HL-60 (cell line): ENCODE data around the gene CRYGD.

Experiments
- GABPA ChIP-seq: IDR thresholded peaks from 2 replicates; pipeline ENCODE4 v1.6.1; 2012; ENCODE audit warnings: low read depth
- POLR2AphosphoS5 ChIP-seq: IDR thresholded peaks from 2 replicates; pipeline ENCODE4 v1.6.1; 2012; ENCODE audit warnings: low read depth
- SPI1 ChIP-seq: IDR thresholded peaks from 2 replicates; pipeline ENCODE4 v1.6.1; 2012; ENCODE audit warnings: low read depth, mild to moderate bottlenecking, borderline replicate concordance
- TF ChIP-seq, protein P1 (sequence below): IDR thresholded peaks from one replicate; pipeline ENCODE4 v1.5.1; 2011; ENCODE audit warnings: low read length, control low read depth, inconsistent platforms; ENCODE audit not compliant: insufficient read depth
- TF ChIP-seq, protein P2 (sequence below): IDR thresholded peaks from 2 replicates; pipeline ENCODE4 v1.6.1; 2012; ENCODE audit warnings: low read depth; ENCODE audit not compliant: insufficient replicate concordance

DNA sequence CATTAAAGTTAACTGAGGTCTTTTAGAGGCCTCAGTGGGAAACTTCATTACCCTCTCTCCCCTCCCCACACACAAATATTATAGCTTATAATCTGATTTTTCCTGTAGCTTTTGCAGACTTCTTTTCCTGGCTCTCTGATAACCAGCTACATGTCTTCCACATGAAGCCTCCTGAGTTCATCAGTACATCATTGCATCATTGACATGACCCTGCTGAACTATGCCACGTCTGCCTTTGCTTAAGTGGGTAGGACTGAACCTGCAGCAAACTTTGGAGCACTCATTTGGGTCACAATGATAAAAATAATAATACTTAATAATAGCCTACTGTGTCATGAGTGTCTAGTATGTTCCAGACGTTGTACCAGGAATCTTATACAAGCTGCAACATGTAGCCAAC lies 32.1 kb upstream of the CRYGD start:
- TF ChIP-seq POLR2AphosphoS5 (no peak), SPI1 (no peak), GABPA (no peak)
- TF ChIP-seq, protein P1, sequence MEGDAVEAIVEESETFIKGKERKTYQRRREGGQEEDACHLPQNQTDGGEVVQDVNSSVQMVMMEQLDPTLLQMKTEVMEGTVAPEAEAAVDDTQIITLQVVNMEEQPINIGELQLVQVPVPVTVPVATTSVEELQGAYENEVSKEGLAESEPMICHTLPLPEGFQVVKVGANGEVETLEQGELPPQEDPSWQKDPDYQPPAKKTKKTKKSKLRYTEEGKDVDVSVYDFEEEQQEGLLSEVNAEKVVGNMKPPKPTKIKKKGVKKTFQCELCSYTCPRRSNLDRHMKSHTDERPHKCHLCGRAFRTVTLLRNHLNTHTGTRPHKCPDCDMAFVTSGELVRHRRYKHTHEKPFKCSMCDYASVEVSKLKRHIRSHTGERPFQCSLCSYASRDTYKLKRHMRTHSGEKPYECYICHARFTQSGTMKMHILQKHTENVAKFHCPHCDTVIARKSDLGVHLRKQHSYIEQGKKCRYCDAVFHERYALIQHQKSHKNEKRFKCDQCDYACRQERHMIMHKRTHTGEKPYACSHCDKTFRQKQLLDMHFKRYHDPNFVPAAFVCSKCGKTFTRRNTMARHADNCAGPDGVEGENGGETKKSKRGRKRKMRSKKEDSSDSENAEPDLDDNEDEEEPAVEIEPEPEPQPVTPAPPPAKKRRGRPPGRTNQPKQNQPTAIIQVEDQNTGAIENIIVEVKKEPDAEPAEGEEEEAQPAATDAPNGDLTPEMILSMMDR = no peak
- TF ChIP-seq, protein P2, sequence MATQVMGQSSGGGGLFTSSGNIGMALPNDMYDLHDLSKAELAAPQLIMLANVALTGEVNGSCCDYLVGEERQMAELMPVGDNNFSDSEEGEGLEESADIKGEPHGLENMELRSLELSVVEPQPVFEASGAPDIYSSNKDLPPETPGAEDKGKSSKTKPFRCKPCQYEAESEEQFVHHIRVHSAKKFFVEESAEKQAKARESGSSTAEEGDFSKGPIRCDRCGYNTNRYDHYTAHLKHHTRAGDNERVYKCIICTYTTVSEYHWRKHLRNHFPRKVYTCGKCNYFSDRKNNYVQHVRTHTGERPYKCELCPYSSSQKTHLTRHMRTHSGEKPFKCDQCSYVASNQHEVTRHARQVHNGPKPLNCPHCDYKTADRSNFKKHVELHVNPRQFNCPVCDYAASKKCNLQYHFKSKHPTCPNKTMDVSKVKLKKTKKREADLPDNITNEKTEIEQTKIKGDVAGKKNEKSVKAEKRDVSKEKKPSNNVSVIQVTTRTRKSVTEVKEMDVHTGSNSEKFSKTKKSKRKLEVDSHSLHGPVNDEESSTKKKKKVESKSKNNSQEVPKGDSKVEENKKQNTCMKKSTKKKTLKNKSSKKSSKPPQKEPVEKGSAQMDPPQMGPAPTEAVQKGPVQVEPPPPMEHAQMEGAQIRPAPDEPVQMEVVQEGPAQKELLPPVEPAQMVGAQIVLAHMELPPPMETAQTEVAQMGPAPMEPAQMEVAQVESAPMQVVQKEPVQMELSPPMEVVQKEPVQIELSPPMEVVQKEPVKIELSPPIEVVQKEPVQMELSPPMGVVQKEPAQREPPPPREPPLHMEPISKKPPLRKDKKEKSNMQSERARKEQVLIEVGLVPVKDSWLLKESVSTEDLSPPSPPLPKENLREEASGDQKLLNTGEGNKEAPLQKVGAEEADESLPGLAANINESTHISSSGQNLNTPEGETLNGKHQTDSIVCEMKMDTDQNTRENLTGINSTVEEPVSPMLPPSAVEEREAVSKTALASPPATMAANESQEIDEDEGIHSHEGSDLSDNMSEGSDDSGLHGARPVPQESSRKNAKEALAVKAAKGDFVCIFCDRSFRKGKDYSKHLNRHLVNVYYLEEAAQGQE = no peak
